ENCODE data around the gene ZFYVE16.
"Not testable (repeated sequence)": the region's sequence is repeated elsewhere in the genome, so short reads cannot be mapped to it uniquely, and the experiment has no call there.

The ZFYVE16 gene

GRCh38 chr5:80407735-80408483, at the start of gene ZFYVE16:
TSS of gene ZFYVE16 (plus strand) at chr5:80408064. CDS start at chr5:80434148, 26,084 bp downstream.
- Mint-ChIP-seq H3K36me3 (peaks cover 0 to 11% of the 10 kb centered on the region in 2 donors), H3K27me3 (no peaks in the 10 kb centered on the region), H3K27ac (peak within 1 kb of the TSS; percentile 100), H3K4me1 (peaks cover 7 to 12% of the 10 kb centered on the region in 2 donors), H3K9me3 (no peaks in the 10 kb centered on the region), H3K4me3 (peak within 1 kb of the TSS; percentile 97 to 98)
- DNase-seq (peak; percentile 96), ATAC-seq (replicated peaks) (peak; percentile 89 to 93)

- Mint-ChIP-seq H3K27me3 (peaks cover 0 to 6% of the 10 kb centered on the region in 2 donors), H3K27ac (no peak overlapping the region), H3K4me3 (no peak overlapping the region), H3K9me3 (peaks cover 0 to 1% of the 10 kb centered on the region in 2 donors), H3K36me3 (peaks cover 0 to 3% of the 10 kb centered on the region in 2 donors), H3K4me1 (no peaks in the 10 kb centered on the region)
- ATAC-seq (replicated peaks) (no peak), DNase-seq (no peak)
Measured at GRCh38 chr5:80360914-80361444, 46.9 kb upstream of the ZFYVE16 start.

- ATAC-seq (replicated peaks): no peak
- Mint-ChIP-seq H3K4me1 (no peaks in the 10 kb centered on the region), H3K27me3 (peaks cover 0 to 6% of the 10 kb centered on the region in 2 donors), H3K4me3 (no peak overlapping the region), H3K27ac (no peak overlapping the region), H3K9me3 (no peaks in the 10 kb centered on the region), H3K36me3 (peaks cover 0 to 3% of the 10 kb centered on the region in 2 donors)
- DNase-seq: no peak
Measured at GRCh38 chr5:80364892-80365291, 43.0 kb upstream of the ZFYVE16 start.

GRCh38 chr5:80368661-80369480, 39.0 kb upstream of the ZFYVE16 start:
- no peak for DNase-seq
- H3K36me3 Mint-ChIP-seq: peaks cover 3% of the 10 kb centered on the region in 2 donors
- H3K9me3 Mint-ChIP-seq: peaks cover 4 to 8% of the 10 kb centered on the region in 2 donors
- no peak overlapping the region for H3K27ac Mint-ChIP-seq
- H3K4me1 Mint-ChIP-seq: no peaks in the 10 kb centered on the region
- H3K4me3 Mint-ChIP-seq: no peak overlapping the region
- ATAC-seq (replicated peaks): no peak
- H3K27me3 Mint-ChIP-seq: peaks cover 0 to 19% of the 10 kb centered on the region in 2 donors

- Mint-ChIP-seq H3K27me3 (peaks cover 0 to 19% of the 10 kb centered on the region in 2 donors), H3K4me1 (no peaks in the 10 kb centered on the region), H3K4me3 (no peak overlapping the region), H3K36me3 (peaks cover 3% of the 10 kb centered on the region in 2 donors), H3K9me3 (peaks cover 4 to 8% of the 10 kb centered on the region in 2 donors), H3K27ac (no peak overlapping the region)
- ATAC-seq (replicated peaks) (no peak), DNase-seq (no peak)
Measured at GRCh38 chr5:80369521-80369920, 38.3 kb upstream of the ZFYVE16 start.

GRCh38 chr5:80370390-80370789, 37.5 kb upstream of the ZFYVE16 start:
- Mint-ChIP-seq H3K27ac (no peak overlapping the region), H3K4me1 (no peaks in the 10 kb centered on the region), H3K4me3 (no peak overlapping the region), H3K36me3 (peaks cover 1 to 3% of the 10 kb centered on the region in 2 donors), H3K9me3 (peaks cover 4 to 8% of the 10 kb centered on the region in 2 donors), H3K27me3 (peaks cover 0 to 16% of the 10 kb centered on the region in 2 donors)
- ATAC-seq (replicated peaks) (no peak), DNase-seq (no peak)

- Mint-ChIP-seq H3K9me3 (peaks cover 4 to 8% of the 10 kb centered on the region in 2 donors), H3K27ac (no peak overlapping the region)
- DNase-seq: no peak
Measured at GRCh38 chr5:80372780-80373179, 35.1 kb upstream of the ZFYVE16 start.

GRCh38 chr5:80374188-80374587, 33.7 kb upstream of the ZFYVE16 start:
- no peak for ATAC-seq (replicated peaks)
- Mint-ChIP-seq H3K27ac (no peak overlapping the region), H3K4me3 (no peak overlapping the region), H3K27me3 (peaks cover 0 to 13% of the 10 kb centered on the region in 2 donors), H3K9me3 (peaks cover 4 to 8% of the 10 kb centered on the region in 2 donors), H3K36me3 (peaks cover 0 to 3% of the 10 kb centered on the region in 2 donors), H3K4me1 (no peaks in the 10 kb centered on the region)
- DNase-seq: no peak

More at GRCh38 chr5:80372780-80373179, 35.1 kb upstream of the ZFYVE16 start:
- Mint-ChIP-seq H3K4me1 (no peaks in the 10 kb centered on the region), H3K4me3 (no peak overlapping the region), H3K27me3 (peaks cover 0 to 13% of the 10 kb centered on the region in 2 donors), H3K36me3 (peaks cover 0 to 3% of the 10 kb centered on the region in 2 donors)
- ATAC-seq (replicated peaks): no peak

- Mint-ChIP-seq H3K27me3 (peaks cover 0 to 9% of the 10 kb centered on the region in 2 donors), H3K27ac (no peak overlapping the region), H3K4me1 (no peaks in the 10 kb centered on the region), H3K36me3 (peaks cover 0 to 3% of the 10 kb centered on the region in 2 donors), H3K4me3 (no peak overlapping the region), H3K9me3 (peaks cover 4 to 5% of the 10 kb centered on the region in 2 donors)
- no peak for DNase-seq
- ATAC-seq (replicated peaks): no peak
Measured at GRCh38 chr5:80376557-80376956, 31.3 kb upstream of the ZFYVE16 start.

- Mint-ChIP-seq H3K36me3 (no peaks in the 10 kb centered on the region), H3K4me1 (peaks cover 0 to 6% of the 10 kb centered on the region in 2 donors), H3K4me3 (no peak overlapping the region), H3K27ac (no peak overlapping the region), H3K27me3 (no peaks in the 10 kb centered on the region), H3K9me3 (no peaks in the 10 kb centered on the region)
- ATAC-seq (replicated peaks) (no peak), DNase-seq (no peak)
Measured at GRCh38 chr5:80382488-80382887, 25.4 kb upstream of the ZFYVE16 start.

GRCh38 chr5:80387063-80387768, 20.6 kb upstream of the ZFYVE16 start:
- ATAC-seq (replicated peaks) (peak; percentile 20 to 34), DNase-seq (no peak)
- Mint-ChIP-seq H3K9me3 (no peaks in the 10 kb centered on the region), H3K27ac (no peak overlapping the region), H3K27me3 (peaks cover 10 to 11% of the 10 kb centered on the region in 2 donors), H3K36me3 (peaks cover 0 to 1% of the 10 kb centered on the region in 2 donors), H3K4me3 (no peak overlapping the region), H3K4me1 (peaks cover 7 to 15% of the 10 kb centered on the region in 2 donors)

- ATAC-seq (replicated peaks) (no peak), DNase-seq (no peak)
- Mint-ChIP-seq H3K27me3 (peaks cover 25 to 30% of the 10 kb centered on the region in 2 donors), H3K9me3 (peaks cover 0 to 2% of the 10 kb centered on the region in 2 donors), H3K36me3 (peaks cover 1 to 3% of the 10 kb centered on the region in 2 donors), H3K4me1 (peaks cover 7 to 15% of the 10 kb centered on the region in 2 donors), H3K27ac (no peak overlapping the region), H3K4me3 (peak overlapping the region in 1 of 2 donors; percentile 14)
Measured at GRCh38 chr5:80389580-80389979, 18.3 kb upstream of the ZFYVE16 start.

GRCh38 chr5:80390413-80390812, 17.5 kb upstream of the ZFYVE16 start:
- not testable (repeated sequence) for H3K9me3 Mint-ChIP-seq; H3K36me3 Mint-ChIP-seq; H3K27ac Mint-ChIP-seq; H3K4me3 Mint-ChIP-seq; DNase-seq; ATAC-seq (replicated peaks)
- Mint-ChIP-seq H3K27me3 (peaks cover 26 to 37% of the 10 kb centered on the region in 2 donors), H3K4me1 (peaks cover 7 to 15% of the 10 kb centered on the region in 2 donors)

GRCh38 chr5:80391267-80391666, 16.6 kb upstream of the ZFYVE16 start:
- not testable (repeated sequence) for H3K4me3 Mint-ChIP-seq, H3K27ac Mint-ChIP-seq

More at GRCh38 chr5:80391267-80391666, 16.6 kb upstream of the ZFYVE16 start:
- H3K4me1 Mint-ChIP-seq: peaks cover 7 to 15% of the 10 kb centered on the region in 2 donors
- not testable (repeated sequence) for H3K36me3 Mint-ChIP-seq; H3K9me3 Mint-ChIP-seq; DNase-seq; ATAC-seq (replicated peaks)
- peaks cover 31 to 42% of the 10 kb centered on the region in 2 donors for H3K27me3 Mint-ChIP-seq
